Vagina (tissue), 2 donors: ENCODE measurements around the gene ADAMTS2.

Experiments used
- POLR2A ChIP-seq, 2 donors: fragments of 450-650 bp; IDR thresholded peaks; one replicate each; pipeline ENCODE4 v1.6.1; 2017; ENCODE audit warnings: antibody characterized with exemption in 2 of 2, mild to moderate bottlenecking in 2 of 2, moderate library complexity in 2 of 2
- POLR2AphosphoS5 ChIP-seq, 2 donors: sonication (generic); formaldehyde crosslinking; IDR thresholded peaks; one replicate each; pipeline ENCODE4 v1.9.0; 2017; ENCODE audit warnings: antibody characterized with exemption in 2 of 2, mild to moderate bottlenecking in 2 of 2, low read depth in 1 of 2; ENCODE audit not compliant: insufficient read depth in 1 of 2
- TF ChIP-seq, protein P1 (sequence below), 3 experiments: fragments of 450-650 bp in 2 of 3; fragments of 200-600 bp in 1 of 3; sonication (generic) in 1 of 3; IDR thresholded peaks; one replicate each; pipeline ENCODE4 v1.5.1; 2017 to 2019; ENCODE audit warnings: antibody characterized with exemption in 3 of 3, mild to moderate bottlenecking in 2 of 3, moderate library complexity in 2 of 3

GRCh38 chr5:179264053-179264782 is 81.0 kb downstream of the ADAMTS2 start:
- TF ChIP-seq, protein P1, sequence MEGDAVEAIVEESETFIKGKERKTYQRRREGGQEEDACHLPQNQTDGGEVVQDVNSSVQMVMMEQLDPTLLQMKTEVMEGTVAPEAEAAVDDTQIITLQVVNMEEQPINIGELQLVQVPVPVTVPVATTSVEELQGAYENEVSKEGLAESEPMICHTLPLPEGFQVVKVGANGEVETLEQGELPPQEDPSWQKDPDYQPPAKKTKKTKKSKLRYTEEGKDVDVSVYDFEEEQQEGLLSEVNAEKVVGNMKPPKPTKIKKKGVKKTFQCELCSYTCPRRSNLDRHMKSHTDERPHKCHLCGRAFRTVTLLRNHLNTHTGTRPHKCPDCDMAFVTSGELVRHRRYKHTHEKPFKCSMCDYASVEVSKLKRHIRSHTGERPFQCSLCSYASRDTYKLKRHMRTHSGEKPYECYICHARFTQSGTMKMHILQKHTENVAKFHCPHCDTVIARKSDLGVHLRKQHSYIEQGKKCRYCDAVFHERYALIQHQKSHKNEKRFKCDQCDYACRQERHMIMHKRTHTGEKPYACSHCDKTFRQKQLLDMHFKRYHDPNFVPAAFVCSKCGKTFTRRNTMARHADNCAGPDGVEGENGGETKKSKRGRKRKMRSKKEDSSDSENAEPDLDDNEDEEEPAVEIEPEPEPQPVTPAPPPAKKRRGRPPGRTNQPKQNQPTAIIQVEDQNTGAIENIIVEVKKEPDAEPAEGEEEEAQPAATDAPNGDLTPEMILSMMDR (IDR thresholded peaks at IDR 0.05) = no peak
- TF ChIP-seq POLR2A (IDR thresholded peaks at IDR 0.05) (no peak), POLR2AphosphoS5 (IDR thresholded peaks at IDR 0.05; ENCODE audit: insufficient read depth in 1 of 2, low read depth in 1 of 2) (no peak)
